Caco-2 (cell line): Measurements from ENCODE around the gene PAK1. TPM values are rescaled to one million over a fixed set of nuclear protein-coding genes. Genes with fewer than 3 reads are reported as not detected.

Source experiments
- BruUV-seq: library from RNA; stranded (reverse); fragments of 400-500 nt; replicated peaks from 2 replicates; lab custom pipeline; 2021; lab: Mats Ljungman, UMichigan
- CTCF ChIA-PET: fragments of 300-600 bp; sonication (Branson Sonifier 250); formaldehyde crosslinking; loops from one replicate; lab custom pipeline; 2022; ENCODE audit warnings: antibody characterized with exemption; lab: Charles Lee
- POLR2A ChIA-PET: fragments of 300-600 bp; sonication (Branson Sonifier 250); formaldehyde crosslinking; loops from one replicate; lab custom pipeline; 2022; ENCODE audit warnings: antibody characterized with exemption; lab: Charles Lee
- DNase-seq, 2 experiments: peaks; one replicate each; pipeline versions ENCODE4 v3.0.0 to v3.0.0-alpha.2; 2020 to 2022
- H3K27me3 ChIP-seq: replicated peaks from 2 replicates; pipeline ENCODE4 v1.6.0; 2011; ENCODE audit warnings: low read length; ENCODE audit not compliant: control insufficient read depth, insufficient read depth
- H3K36me3 ChIP-seq: 2 replicates; pipeline ENCODE4 v1.5.1; 2011; ENCODE audit warnings: low read length; ENCODE audit not compliant: control insufficient read depth, insufficient read depth
- H3K4me1 ChIP-seq: fragments of 250-450 bp; sonication (Bioruptor Pico); 2 replicates; pipeline ENCODE4 v1.5.1; 2020; ENCODE audit warnings: mild to moderate bottlenecking
- H3K4me3 ChIP-seq: 2 replicates; pipeline ENCODE4 v1.5.1; 2011; ENCODE audit warnings: low read depth, mild to moderate bottlenecking, control low read depth, low read length
- H3K9me3 ChIP-seq: fragments of 250-450 bp; sonication (Bioruptor Pico); 2 replicates; pipeline ENCODE4 v1.5.1; 2020; ENCODE audit warnings: mild to moderate bottlenecking, moderate library complexity
- H3K27ac Mint-ChIP-seq: one replicate; pipeline ENCODE4 v1.8.0; 2022; ENCODE audit warnings: mixed read lengths; ENCODE audit not compliant: unreplicated experiment
- H3K27me3 Mint-ChIP-seq: one replicate; pipeline ENCODE4 v1.8.0; 2022; ENCODE audit warnings: mixed read lengths; ENCODE audit not compliant: insufficient read depth, unreplicated experiment
- H3K36me3 Mint-ChIP-seq: one replicate; pipeline ENCODE4 v1.8.0; 2022; ENCODE audit warnings: mild to moderate bottlenecking, mixed read lengths; ENCODE audit not compliant: insufficient read depth, unreplicated experiment
- H3K4me1 Mint-ChIP-seq: one replicate; pipeline ENCODE4 v1.8.0; 2022; ENCODE audit warnings: low read depth, mixed read lengths; ENCODE audit not compliant: unreplicated experiment
- H3K4me3 Mint-ChIP-seq: one replicate; pipeline ENCODE4 v1.8.0; 2022; ENCODE audit warnings: mild to moderate bottlenecking, moderate library complexity, mixed read lengths; ENCODE audit not compliant: unreplicated experiment
- H3K9me3 Mint-ChIP-seq: one replicate; pipeline ENCODE4 v1.8.0; 2022; ENCODE audit warnings: mixed read lengths; ENCODE audit not compliant: unreplicated experiment
- intact Hi-C: fragments of 100-400 bp; cut with micrococcal nuclease; formaldehyde crosslinking; loops from one replicate; pipeline ENCODE4 v1.10.0; 2022; ENCODE audit not compliant: unreplicated experiment
- total RNA-seq: library from RNA; stranded (reverse); gene quantifications from 2 replicates; pipeline ENCODE4 v1.2.3, GENCODE V29; 2022
- TF ChIP-seq, protein P1 (sequence below), 2 experiments: fragments of 200-600 bp in 1 of 2; IDR thresholded peaks; 1 replicate in 1 of 2; 2 replicates in 1 of 2; pipeline versions ENCODE4 v1.5.1 to v1.8.0; 2011 to 2022; ENCODE audit warnings: antibody characterized with exemption in 1 of 2, control low read depth in 1 of 2, inconsistent platforms in 1 of 2, low read depth in 1 of 2, low read length in 1 of 2, mild to moderate bottlenecking in 1 of 2, moderate library complexity in 1 of 2; ENCODE audit not compliant: insufficient read depth in 1 of 2, severe bottlenecking in 1 of 2, unreplicated experiment in 1 of 2

Gene PAK1
- total RNA-seq, 1 experiment from 2014 or later, result 81.1 TPM

GRCh38 chr11:77418971-77419597, 54.8 kb downstream of the PAK1 start:
- no peaks in the 10 kb centered on the region for H3K9me3 ChIP-seq
- no peaks in the 10 kb centered on the region for H3K9me3 Mint-ChIP-seq
- H3K4me3 Mint-ChIP-seq, result no peak overlapping the region
- POLR2A ChIA-PET, result no interaction called here
- H3K36me3 ChIP-seq, result no peaks in the 10 kb centered on the region
- CTCF ChIA-PET, result no interaction called here
- intact Hi-C loops, result loop anchor here (2.0 to 10.0 kb wide), 2 partner anchors 52 to 224 kb away; no protein-coding TSS in a partner anchor
- H3K4me1 ChIP-seq, result peaks cover 33% of the 10 kb centered on the region
- no peaks in the 10 kb centered on the region for H3K36me3 Mint-ChIP-seq
- no peak overlapping the region for H3K4me3 ChIP-seq
- peaks cover 32% of the 10 kb centered on the region for H3K4me1 Mint-ChIP-seq
- H3K27me3 Mint-ChIP-seq, result no peaks in the 10 kb centered on the region
- BruUV-seq, result no TSS peak
- no peak overlapping the region for H3K27ac Mint-ChIP-seq
- TF ChIP-seq, protein P1, sequence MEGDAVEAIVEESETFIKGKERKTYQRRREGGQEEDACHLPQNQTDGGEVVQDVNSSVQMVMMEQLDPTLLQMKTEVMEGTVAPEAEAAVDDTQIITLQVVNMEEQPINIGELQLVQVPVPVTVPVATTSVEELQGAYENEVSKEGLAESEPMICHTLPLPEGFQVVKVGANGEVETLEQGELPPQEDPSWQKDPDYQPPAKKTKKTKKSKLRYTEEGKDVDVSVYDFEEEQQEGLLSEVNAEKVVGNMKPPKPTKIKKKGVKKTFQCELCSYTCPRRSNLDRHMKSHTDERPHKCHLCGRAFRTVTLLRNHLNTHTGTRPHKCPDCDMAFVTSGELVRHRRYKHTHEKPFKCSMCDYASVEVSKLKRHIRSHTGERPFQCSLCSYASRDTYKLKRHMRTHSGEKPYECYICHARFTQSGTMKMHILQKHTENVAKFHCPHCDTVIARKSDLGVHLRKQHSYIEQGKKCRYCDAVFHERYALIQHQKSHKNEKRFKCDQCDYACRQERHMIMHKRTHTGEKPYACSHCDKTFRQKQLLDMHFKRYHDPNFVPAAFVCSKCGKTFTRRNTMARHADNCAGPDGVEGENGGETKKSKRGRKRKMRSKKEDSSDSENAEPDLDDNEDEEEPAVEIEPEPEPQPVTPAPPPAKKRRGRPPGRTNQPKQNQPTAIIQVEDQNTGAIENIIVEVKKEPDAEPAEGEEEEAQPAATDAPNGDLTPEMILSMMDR (IDR thresholded peaks at IDR 0.05; ENCODE audit: insufficient read depth in 1 of 2, low read depth in 1 of 2, low read length in 1 of 2, severe bottlenecking in 1 of 2, unreplicated experiment in 1 of 2), result no peak
- no peaks in the 10 kb centered on the region for H3K27me3 ChIP-seq
- no peak for DNase-seq

- ChIA-PET CTCF (no interaction called here), POLR2A (no interaction called here)
- H3K4me3 Mint-ChIP-seq, result no peak overlapping the region
- no peaks in the 10 kb centered on the region for H3K36me3 Mint-ChIP-seq
- H3K27ac Mint-ChIP-seq, result no peak overlapping the region
- peaks cover 33% of the 10 kb centered on the region for H3K4me1 ChIP-seq
- no peaks in the 10 kb centered on the region for H3K36me3 ChIP-seq
- H3K27me3 ChIP-seq, result no peaks in the 10 kb centered on the region
- no peak overlapping the region for H3K4me3 ChIP-seq
- intact Hi-C loops, result loop anchor here (2.0 to 10.0 kb wide), 2 partner anchors 52 to 224 kb away; no protein-coding TSS in a partner anchor
- no peaks in the 10 kb centered on the region for H3K27me3 Mint-ChIP-seq
- H3K9me3 Mint-ChIP-seq, result no peaks in the 10 kb centered on the region
- TF ChIP-seq, protein P1 (IDR thresholded peaks at IDR 0.05; ENCODE audit: insufficient read depth in 1 of 2, low read depth in 1 of 2, low read length in 1 of 2, severe bottlenecking in 1 of 2, unreplicated experiment in 1 of 2), result no peak
- DNase-seq, result no peak
- no peaks in the 10 kb centered on the region for H3K9me3 ChIP-seq
- BruUV-seq, result no TSS peak
- H3K4me1 Mint-ChIP-seq, result peaks cover 32% of the 10 kb centered on the region
These were observed 55.5 kb downstream of the PAK1 start for GRCh38 chr11:77418155-77418970.

GRCh38 chr11:77416357-77416756, 57.5 kb downstream of the PAK1 start:
- H3K36me3 Mint-ChIP-seq, result no peaks in the 10 kb centered on the region
- intact Hi-C loops, result loop anchor here (10.0 kb wide), 1 partner anchor 222 kb away; no protein-coding TSS in a partner anchor
- no peaks in the 10 kb centered on the region for H3K9me3 ChIP-seq
- BruUV-seq, result no TSS peak
- no peak for DNase-seq
- no peaks in the 10 kb centered on the region for H3K27me3 Mint-ChIP-seq
- TF ChIP-seq, protein P1 (IDR thresholded peaks at IDR 0.05; ENCODE audit: insufficient read depth in 1 of 2, low read depth in 1 of 2, low read length in 1 of 2, severe bottlenecking in 1 of 2, unreplicated experiment in 1 of 2), result no peak
- POLR2A ChIA-PET, result no interaction called here
- no peak overlapping the region for H3K4me3 Mint-ChIP-seq
- peaks cover 30% of the 10 kb centered on the region for H3K4me1 Mint-ChIP-seq
- no peaks in the 10 kb centered on the region for H3K27me3 ChIP-seq
- no peak overlapping the region for H3K4me3 ChIP-seq
- H3K4me1 ChIP-seq, result peaks cover 29% of the 10 kb centered on the region
- CTCF ChIA-PET, result no interaction called here
- H3K9me3 Mint-ChIP-seq, result no peaks in the 10 kb centered on the region
- H3K27ac Mint-ChIP-seq, result no peak overlapping the region
- no peaks in the 10 kb centered on the region for H3K36me3 ChIP-seq
